Measurements from ENCODE around the gene AQP2.

The AQP2 gene

DNA sequence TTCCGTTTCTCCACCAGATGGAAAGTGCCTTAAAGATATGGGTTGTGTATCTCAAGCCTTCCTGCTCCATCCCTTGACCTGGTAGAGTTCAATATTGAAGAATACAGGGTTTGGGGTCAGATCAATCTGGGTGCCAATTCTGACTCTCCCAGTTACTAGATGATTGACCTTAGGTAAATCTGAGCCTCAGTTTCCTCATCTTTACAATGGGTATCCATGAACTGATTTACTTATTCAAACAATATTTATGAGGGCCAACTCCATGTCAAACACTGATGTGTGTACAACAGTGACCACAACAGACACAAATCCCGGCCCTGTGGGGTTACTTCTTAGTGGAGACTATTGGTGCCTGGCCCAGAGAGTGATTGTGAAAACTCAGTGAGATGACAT lies 39.3 kb upstream of the AQP2 start:
- TF ChIP-seq, protein P1, sequence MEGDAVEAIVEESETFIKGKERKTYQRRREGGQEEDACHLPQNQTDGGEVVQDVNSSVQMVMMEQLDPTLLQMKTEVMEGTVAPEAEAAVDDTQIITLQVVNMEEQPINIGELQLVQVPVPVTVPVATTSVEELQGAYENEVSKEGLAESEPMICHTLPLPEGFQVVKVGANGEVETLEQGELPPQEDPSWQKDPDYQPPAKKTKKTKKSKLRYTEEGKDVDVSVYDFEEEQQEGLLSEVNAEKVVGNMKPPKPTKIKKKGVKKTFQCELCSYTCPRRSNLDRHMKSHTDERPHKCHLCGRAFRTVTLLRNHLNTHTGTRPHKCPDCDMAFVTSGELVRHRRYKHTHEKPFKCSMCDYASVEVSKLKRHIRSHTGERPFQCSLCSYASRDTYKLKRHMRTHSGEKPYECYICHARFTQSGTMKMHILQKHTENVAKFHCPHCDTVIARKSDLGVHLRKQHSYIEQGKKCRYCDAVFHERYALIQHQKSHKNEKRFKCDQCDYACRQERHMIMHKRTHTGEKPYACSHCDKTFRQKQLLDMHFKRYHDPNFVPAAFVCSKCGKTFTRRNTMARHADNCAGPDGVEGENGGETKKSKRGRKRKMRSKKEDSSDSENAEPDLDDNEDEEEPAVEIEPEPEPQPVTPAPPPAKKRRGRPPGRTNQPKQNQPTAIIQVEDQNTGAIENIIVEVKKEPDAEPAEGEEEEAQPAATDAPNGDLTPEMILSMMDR (conservative IDR thresholded peaks at IDR 0.05; ENCODE audit: low read depth, low read length): no peak
- no peak for DNase-seq (ENCODE audit: low read depth)
- H3K4me3 ChIP-seq (ENCODE audit: low read depth, low read length): no peak overlapping the region

DNA sequence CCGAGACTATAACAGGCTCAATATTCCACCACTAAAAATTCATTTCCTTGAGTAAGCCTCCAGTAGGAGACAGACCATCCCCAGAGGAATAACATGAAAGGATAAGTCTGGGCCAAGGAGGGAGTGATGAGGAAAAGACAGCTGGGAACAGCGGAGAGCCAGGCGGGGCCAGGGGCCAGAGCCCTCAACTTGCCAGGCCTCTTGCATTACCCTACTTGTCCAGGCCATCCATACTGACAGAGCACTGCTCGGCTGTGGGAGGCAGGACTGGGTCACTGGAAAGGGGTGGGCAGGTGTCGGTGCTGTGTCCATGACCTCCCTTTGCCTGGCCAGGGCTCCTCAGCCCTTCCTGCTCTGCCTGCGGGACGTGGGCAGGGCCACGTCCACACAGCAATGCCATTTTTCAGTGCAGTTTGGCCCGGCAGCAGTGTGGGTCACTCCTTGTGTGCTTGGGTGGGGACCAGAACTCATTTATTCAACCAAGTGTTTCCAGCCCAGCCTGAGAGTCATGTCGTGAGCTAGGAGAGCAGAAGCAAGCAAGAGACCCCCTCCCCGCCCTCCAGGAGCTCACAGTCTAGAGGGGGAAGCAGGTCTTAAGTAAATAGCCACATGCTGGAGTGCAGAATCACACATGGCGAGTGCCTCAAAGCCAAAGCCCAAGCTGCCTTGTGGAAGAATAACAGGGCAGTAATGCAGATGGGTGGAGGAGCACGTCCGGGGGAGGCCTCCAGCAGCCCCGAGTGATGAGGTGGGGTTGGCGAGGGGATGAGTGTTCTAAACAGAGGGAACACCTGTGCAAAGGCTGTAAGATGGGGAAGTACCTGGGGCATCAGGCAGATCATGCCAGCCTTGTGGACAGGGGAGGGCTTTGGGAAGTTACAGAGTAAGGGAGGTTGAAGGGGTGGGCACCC lies 37.9 kb upstream of the AQP2 start:
- DNase-seq (ENCODE audit: low read depth): no peak
- TF ChIP-seq, protein P1 (conservative IDR thresholded peaks at IDR 0.05; ENCODE audit: low read depth, low read length): no peak
- H3K4me3 ChIP-seq (ENCODE audit: low read depth, low read length): no peak overlapping the region

DNA sequence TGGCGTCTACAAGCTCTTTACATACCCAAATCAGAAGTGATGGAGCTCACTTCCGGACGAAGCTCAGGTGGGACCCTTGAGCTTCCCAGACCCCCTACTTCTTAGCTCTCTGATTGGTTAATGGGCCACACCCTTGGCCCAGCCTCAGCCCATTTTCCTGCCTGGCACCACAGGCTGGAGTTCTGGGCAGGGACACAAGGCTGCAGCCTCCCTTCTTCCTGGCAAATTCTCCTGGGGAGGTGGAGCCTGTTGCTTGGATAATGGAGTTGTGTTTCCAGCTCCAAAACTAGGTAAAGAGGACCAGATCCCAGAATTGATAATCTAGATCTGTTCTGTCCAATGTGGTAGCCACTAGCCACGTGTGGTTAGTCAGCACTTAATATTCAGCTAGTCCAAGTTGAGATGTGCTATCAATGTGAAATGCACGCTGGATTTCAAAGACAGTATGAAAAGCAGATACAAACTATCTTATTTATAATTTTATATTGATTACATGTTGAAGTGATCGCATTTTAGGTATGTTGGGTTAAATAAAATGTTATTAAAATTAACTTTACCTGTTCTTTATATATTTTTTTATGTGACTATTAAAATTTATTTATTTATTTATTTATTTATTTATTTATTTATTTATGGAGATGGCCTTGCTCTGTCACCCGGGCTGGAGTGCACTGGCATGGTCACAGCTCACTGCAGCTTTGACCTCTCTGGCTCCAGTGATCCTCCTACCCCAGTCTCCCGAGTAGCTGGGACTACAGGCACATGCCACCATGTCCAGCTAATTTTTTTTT lies 34.2 kb upstream of the AQP2 start:
- TF ChIP-seq, protein P1 (conservative IDR thresholded peaks at IDR 0.05; ENCODE audit: low read depth, low read length): no peak
- DNase-seq (ENCODE audit: low read depth): no peak
- no peak overlapping the region for H3K4me3 ChIP-seq (ENCODE audit: low read depth, low read length)

DNA sequence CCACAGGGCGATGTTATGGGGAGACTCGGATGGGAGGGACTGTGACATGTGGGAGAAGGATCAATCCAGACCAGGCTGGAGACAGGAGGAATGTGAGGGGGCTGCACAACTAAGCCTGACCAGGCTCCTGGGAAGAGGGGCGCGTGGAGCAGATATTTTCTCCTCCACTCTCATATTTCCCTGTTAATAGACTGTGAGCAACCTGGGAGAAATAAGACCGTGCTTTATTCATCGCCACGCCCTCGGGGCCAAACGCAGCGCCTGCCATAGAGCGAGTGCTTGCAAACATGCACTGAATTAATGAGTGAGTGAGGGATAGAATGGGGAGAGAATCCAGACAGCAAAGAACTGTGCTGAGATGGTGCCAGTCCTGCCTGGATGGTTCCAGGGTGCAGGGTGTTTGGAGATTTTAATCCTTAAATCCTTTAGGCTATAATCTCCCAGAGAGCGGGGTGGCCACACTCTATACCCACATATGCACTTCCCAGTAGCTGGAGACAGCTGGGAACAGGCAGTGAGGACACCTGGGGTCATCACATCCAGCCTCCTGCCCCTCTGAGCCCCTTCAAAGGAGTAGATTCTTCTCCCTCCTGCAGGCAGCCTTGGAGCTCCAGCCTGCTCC lies 33.3 kb upstream of the AQP2 start:
- TF ChIP-seq, protein P1 (conservative IDR thresholded peaks at IDR 0.05; ENCODE audit: low read depth, low read length): no peak
- H3K4me3 ChIP-seq (ENCODE audit: low read depth, low read length): no peak overlapping the region
- DNase-seq (ENCODE audit: low read depth): no peak

DNA sequence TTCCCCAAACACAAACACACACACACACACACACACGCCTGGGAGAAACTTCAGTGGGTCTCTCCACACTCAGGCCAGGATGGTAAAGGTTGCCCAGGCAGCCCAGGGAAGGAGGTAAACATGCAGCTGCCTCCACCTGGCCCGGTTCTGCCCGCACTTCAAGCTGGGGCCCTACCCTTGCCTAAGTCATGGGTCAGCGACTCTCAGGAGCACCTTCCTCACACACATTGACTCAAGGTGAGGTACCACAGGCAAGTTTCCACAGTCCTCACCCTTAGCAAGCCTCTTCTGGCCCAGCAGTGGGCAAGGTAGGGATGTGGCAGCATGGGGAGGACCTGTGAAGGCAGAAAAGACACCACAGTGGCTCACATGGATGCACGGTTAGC lies 32.8 kb upstream of the AQP2 start:
- H3K4me3 ChIP-seq (ENCODE audit: low read depth, low read length): no peak overlapping the region
- DNase-seq (ENCODE audit: low read depth): no peak
- TF ChIP-seq, protein P1 (conservative IDR thresholded peaks at IDR 0.05; ENCODE audit: low read depth, low read length): no peak

DNA sequence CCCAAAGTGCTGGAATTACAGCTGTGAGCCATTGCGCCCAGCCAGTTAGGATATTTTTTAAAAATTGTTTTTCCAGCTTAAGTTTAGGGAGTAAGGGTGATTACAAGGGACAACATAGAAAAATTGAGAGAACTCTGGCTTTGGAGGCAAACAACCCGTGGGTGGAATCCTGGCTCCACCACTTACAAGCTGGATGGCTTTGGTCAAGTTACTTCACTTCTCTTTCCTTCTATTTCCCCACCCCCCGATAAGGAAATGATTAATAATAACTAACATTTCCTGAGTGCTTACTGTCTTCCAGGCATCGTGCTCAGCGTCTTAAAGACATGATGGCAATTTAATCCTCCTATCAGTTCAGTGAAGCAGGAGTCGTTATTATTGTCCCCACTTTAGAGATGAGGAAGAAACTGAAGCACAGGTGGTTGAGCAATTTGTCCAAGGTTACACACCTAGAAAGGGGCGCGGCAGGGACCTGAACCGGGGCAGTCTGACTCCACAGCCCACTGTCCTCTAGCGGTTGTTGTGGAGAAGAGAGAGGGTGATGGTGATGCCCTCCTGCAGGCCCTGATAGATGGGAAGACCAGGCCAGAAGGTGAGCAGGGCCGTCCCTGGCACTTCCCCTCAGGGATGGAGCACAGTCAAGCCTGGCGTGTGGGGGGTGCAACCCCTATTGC lies 30.2 kb upstream of the AQP2 start:
- DNase-seq (ENCODE audit: low read depth): peak; percentile 65
- TF ChIP-seq, protein P1 (conservative IDR thresholded peaks at IDR 0.05; ENCODE audit: low read depth, low read length): no peak

More for the DNA sequence above, 30.2 kb upstream of the AQP2 start:
- H3K4me3 ChIP-seq (ENCODE audit: low read depth, low read length): no peak overlapping the region

Data from choroid plexus epithelial cell (primary cell).